Spleen (tissue), 11 donors: ENCODE data around the gene BLTP2. TPM values are rescaled to one million over a fixed set of nuclear protein-coding genes. Genes with fewer than 3 reads are reported as not detected.
A peak's percentile ranks its signal among the peaks of the same experiment; 100 is the strongest.

Experiments used
- DNase-seq: peaks from one replicate; pipeline ENCODE4 v3.0.0-alpha.2; 2020
- H3K27ac ChIP-seq, 8 donors: fragments of 200-600 bp; sonication (generic) in 7 of 8; 1 replicate in 4 of 8; 2 replicates in 4 of 8; pipeline versions ENCODE4 v1.5.0 to v1.8.0; 2016 to 2021; ENCODE audit warnings: inconsistent platforms in 4 of 8, mild to moderate bottlenecking in 4 of 8, moderate library complexity in 1 of 8
- H3K27me3 ChIP-seq, 7 donors: fragments of 200-600 bp; sonication (generic) in 6 of 7; replicated peaks in 1 of 7; 1 replicate in 4 of 7; 2 replicates in 3 of 7; pipeline versions ENCODE4 v1.5.0 to v1.8.0; 2016 to 2021; ENCODE audit warnings: inconsistent platforms in 3 of 7, mild to moderate bottlenecking in 1 of 7
- H3K36me3 ChIP-seq, 6 donors: fragments of 200-600 bp; sonication (generic) in 5 of 6; 1 replicate in 4 of 6; 2 replicates in 2 of 6; pipeline versions ENCODE4 v1.5.0 to v1.8.0; 2016 to 2021; ENCODE audit warnings: inconsistent platforms in 2 of 6
- H3K4me1 ChIP-seq, 6 donors: fragments of 200-600 bp; sonication (generic) in 5 of 6; 1 replicate in 3 of 6; 2 replicates in 3 of 6; pipeline versions ENCODE4 v1.5.0 to v1.8.0; 2016 to 2021; ENCODE audit warnings: inconsistent platforms in 3 of 6
- H3K4me3 ChIP-seq, 8 donors: fragments of 200-600 bp; sonication (generic) in 7 of 8; 1 replicate in 4 of 8; 2 replicates in 4 of 8; pipeline versions ENCODE4 v1.5.0 to v1.8.0; 2016 to 2021; ENCODE audit warnings: inconsistent platforms in 4 of 8, mild to moderate bottlenecking in 4 of 8, moderate library complexity in 2 of 8
- H3K9me3 ChIP-seq, 8 donors: fragments of 200-600 bp; sonication (generic) in 7 of 8; 1 replicate in 4 of 8; 2 replicates in 4 of 8; pipeline versions ENCODE4 v1.5.0 to v1.8.0; 2016 to 2021; ENCODE audit warnings: inconsistent platforms in 4 of 8
- CTCF ChIP-seq, 11 experiments: fragments of 200-600 bp in 7 of 11; fragments of 450-650 bp in 4 of 11; sonication (generic) in 4 of 11; IDR thresholded peaks in 8 of 11; conservative IDR thresholded peaks in 3 of 11; 1 replicate in 7 of 11; 2 replicates in 4 of 11; pipeline versions ENCODE4 v1.4.0 to v1.8.0; 2016 to 2021; ENCODE audit warnings: antibody characterized with exemption in 11 of 11, inconsistent platforms in 4 of 11, mild to moderate bottlenecking in 1 of 11
- POLR2A ChIP-seq, 3 donors: fragments of 450-650 bp; IDR thresholded peaks; one replicate each; pipeline ENCODE4 v1.5.1; 2017; ENCODE audit warnings: antibody characterized with exemption in 3 of 3, mild to moderate bottlenecking in 1 of 3
- POLR2AphosphoS5 ChIP-seq, 3 donors: sonication (generic); formaldehyde crosslinking; IDR thresholded peaks; one replicate each; pipeline ENCODE4 v1.5.1; 2017; ENCODE audit warnings: antibody characterized with exemption in 3 of 3
- WGBS, 5 donors: extraction: QIAGEN DNeasy Blood & Tissue Kit in 3 of 5; methylation state at CpG; one replicate each; pipeline versions ENCODE4 v1.1.5 to v1.1.7; 2013 to 2018; 5-methylcytosine and 5-hydroxymethylcytosine counted together
- intact Hi-C: fragments of 100-400 bp; cut with DNase I; formaldehyde crosslinking; loops from one replicate; pipeline ENCODE4 v1.15.0; 2023; ENCODE audit warnings: low total_unique reads
- polyA plus RNA-seq, 3 donors: library from polyadenylated mRNA; stranded (reverse); fragments of 200-250 nt; gene quantifications; one replicate each; pipeline ENCODE4 v1.2.1, GENCODE V29; 2013
- total RNA-seq, 7 donors: library from RNA; depleted of rRNA in 3 of 7; stranded (reverse); fragments of >200 nt in 3 of 7; fragmentation: NEBNext Ultra II Directional in 4 of 7; extraction: Animal tissue kit (Norgen Biotek cat#: 25700) in 4 of 7; gene quantifications; one replicate each; pipeline versions ENCODE4 v1.1.0 to v1.2.1, GENCODE V29; 2016 to 2021
- donor health status: healthy with polysubstance abuse.
- donor health status: DM: no; HTN: no; CAD: no; lungs with moderate emphysema.
- donor health status: DM: no; HTN: no; CAD: no.
- donor health status: Bipolar disorder and iron deficiency.
- donor health status: healthy.
- donor health status: DM: no; HTN: no; CAD: no.
- donor health status: DM: yes; HTN: yes; CAD: no.

The BLTP2 gene
- total and polyA plus RNA-seq, 10 donors, result 11.8 to 193 (median 146) TPM

DNA sequence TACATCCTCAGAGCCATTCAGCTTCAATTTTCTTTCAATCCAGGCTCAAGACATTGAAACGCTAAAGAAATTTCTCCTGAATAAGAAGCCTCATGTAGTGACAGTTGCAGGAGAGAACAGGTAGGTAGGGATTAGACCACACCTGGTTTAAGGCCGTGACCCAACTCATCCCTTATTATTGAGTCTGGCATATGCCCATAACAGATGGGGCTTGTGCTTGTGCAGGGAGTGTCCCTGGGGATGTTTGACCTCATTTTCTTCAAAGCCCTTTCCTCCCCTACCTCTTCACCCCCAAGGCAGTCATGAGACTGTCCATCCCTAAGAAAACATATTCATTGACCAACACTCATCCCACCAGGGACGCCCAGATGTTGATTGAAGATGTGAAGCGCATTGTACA lies 41.3 kb upstream of the BLTP2 start:
- no peaks in the 10 kb centered on the region for H3K9me3 ChIP-seq
- no peak for DNase-seq
- H3K4me3 ChIP-seq, result no peak overlapping the region
- no peak overlapping the region for H3K27ac ChIP-seq
- WGBS, 5 donors, result 85 to 96% (median 95%) methylated on average over 4 of the region's 4 CpGs
- intact Hi-C loops, result no loop called here
- no peaks in the 10 kb centered on the region for H3K27me3 ChIP-seq
- H3K4me1 ChIP-seq, result no peaks in the 10 kb centered on the region
- peaks cover 32 to 100% (median 100%) of the 10 kb centered on the region in 6 donors for H3K36me3 ChIP-seq
- TF ChIP-seq POLR2A (IDR thresholded peaks at IDR 0.05) (no peak), POLR2AphosphoS5 (IDR thresholded peaks at IDR 0.05) (no peak), CTCF (IDR thresholded peaks at IDR 0.05 in 8 of 11, conservative IDR thresholded peaks at IDR 0.05 in 3 of 11) (no peak)

GRCh38 chr17:28685366-28685765 lies 40.4 kb upstream of the BLTP2 start:
- no peaks in the 10 kb centered on the region for H3K27me3 ChIP-seq
- no peaks in the 10 kb centered on the region for H3K4me1 ChIP-seq
- WGBS, 5 donors, result 94 to 99% (median 95%) methylated on average over 5 of the region's 5 CpGs
- no peak for DNase-seq
- no peaks in the 10 kb centered on the region for H3K9me3 ChIP-seq
- H3K36me3 ChIP-seq, result peaks cover 33 to 100% (median 100%) of the 10 kb centered on the region in 6 donors
- intact Hi-C loops, result no loop called here
- H3K27ac ChIP-seq, result no peak overlapping the region
- TF ChIP-seq CTCF (IDR thresholded peaks at IDR 0.05 in 8 of 11, conservative IDR thresholded peaks at IDR 0.05 in 3 of 11) (no peak), POLR2AphosphoS5 (IDR thresholded peaks at IDR 0.05) (no peak), POLR2A (IDR thresholded peaks at IDR 0.05) (no peak)
- H3K4me3 ChIP-seq, result no peak overlapping the region

GRCh38 chr17:28684963-28685362 lies 40.0 kb upstream of the BLTP2 start:
- H3K36me3 ChIP-seq, result peaks cover 33 to 100% (median 100%) of the 10 kb centered on the region in 6 donors
- 70 to 78% (median 72%) methylated on average over 3 of the region's 3 CpGs for WGBS, 5 donors
- intact Hi-C loops, result no loop called here
- no peaks in the 10 kb centered on the region for H3K4me1 ChIP-seq
- H3K27me3 ChIP-seq, result no peaks in the 10 kb centered on the region
- peak in 2 of 11 experiments; percentile 10 to 31 for TF ChIP-seq CTCF (IDR thresholded peaks at IDR 0.05 in 8 of 11, conservative IDR thresholded peaks at IDR 0.05 in 3 of 11)
- no peak for TF ChIP-seq POLR2A (IDR thresholded peaks at IDR 0.05)
- peak in 1 of 3 donors; percentile 40 for TF ChIP-seq POLR2AphosphoS5 (IDR thresholded peaks at IDR 0.05)
- H3K27ac ChIP-seq, result no peak overlapping the region
- no peaks in the 10 kb centered on the region for H3K9me3 ChIP-seq
- no peak overlapping the region for H3K4me3 ChIP-seq
- DNase-seq, result no peak

- no peak for DNase-seq
- Histone ChIP-seq H3K4me1 (no peaks in the 10 kb centered on the region), H3K4me3 (no peak overlapping the region), H3K27me3 (no peaks in the 10 kb centered on the region), H3K9me3 (no peaks in the 10 kb centered on the region), H3K27ac (no peak overlapping the region), H3K36me3 (peaks cover 34 to 100% (median 100%) of the 10 kb centered on the region in 6 donors)
- intact Hi-C loops, result no loop called here
- TF ChIP-seq CTCF (IDR thresholded peaks at IDR 0.05 in 8 of 11, conservative IDR thresholded peaks at IDR 0.05 in 3 of 11) (no peak), POLR2A (IDR thresholded peaks at IDR 0.05) (no peak), POLR2AphosphoS5 (IDR thresholded peaks at IDR 0.05) (peak in 1 of 3 donors; percentile 14)
- 93 to 98% (median 96%) methylated on average over 6 to 11 of the region's 11 CpGs for WGBS, 5 donors
Measured at GRCh38 chr17:28682655-28683054, 37.7 kb upstream of the BLTP2 start.
